SK-N-SH (cell line): ENCODE results near the gene ZNF487. TPM values are rescaled to one million over a fixed set of nuclear protein-coding genes. Genes with fewer than 3 reads are reported as not detected.
"Not testable (repeated sequence)": the region's sequence is repeated elsewhere in the genome, so short reads cannot be mapped to it uniquely, and the experiment has no call there.

Source experiments
- CTCF ChIA-PET: fragments of 300-600, 350-600 bp; formaldehyde crosslinking; extraction: SDS; loops from one replicate; lab custom pipeline; 2021; lab: Yijun Ruan, JAX
- POLR2A ChIA-PET: fragments of 350-600 bp; sonication (Branson Sonifier 250); formaldehyde crosslinking; extraction: SDS; loops from one replicate; lab custom pipeline; 2020; ENCODE audit warnings: antibody characterized with exemption, inconsistent platforms; lab: Yijun Ruan, JAX
- DNase-seq: peaks from one replicate; pipeline ENCODE4 v3.0.0; 2012
- H2AFZ ChIP-seq: fragments of 200-600 bp; sonication (generic); 2 replicates; pipeline ENCODE4 v1.8.1; 2016; ENCODE audit warnings: antibody characterized with exemption, mild to moderate bottlenecking, low read depth
- H3F3A ChIP-seq: fragments of 200-600 bp; sonication (generic); replicated peaks from 2 replicates; pipeline ENCODE3; 2016; ENCODE audit warnings: antibody characterized with exemption, mild to moderate bottlenecking; ENCODE audit not compliant: insufficient read depth
- H3K27ac ChIP-seq, 2 experiments: fragments of 200-500 bp in 1 of 2; fragments of 200-600 bp in 1 of 2; sonication (Bioruptor generic) in 1 of 2; sonication (generic), shearing (Covaris generic) in 1 of 2; 2 replicates each; pipeline versions ENCODE4 v1.5.1 to v1.6.1; 2014 to 2016; ENCODE audit warnings: low read depth in 2 of 2, inconsistent platforms in 1 of 2, low read length in 1 of 2, mild to moderate bottlenecking in 1 of 2, mixed read lengths in 1 of 2
- H3K27me3 ChIP-seq: fragments of 200-600 bp; sonication (generic), shearing (Covaris generic); 2 replicates; pipeline ENCODE4 v1.6.1; 2016; ENCODE audit warnings: mixed run types; ENCODE audit not compliant: insufficient read depth
- H3K36me3 ChIP-seq, 2 experiments: fragments of 200-500 bp in 1 of 2; fragments of 200-600 bp in 1 of 2; sonication (Bioruptor generic) in 1 of 2; sonication (generic) in 1 of 2; replicated peaks in 1 of 2; 2 replicates each; pipeline versions ENCODE3 to v1.5.1; 2014 to 2016; ENCODE audit warnings: low read length in 1 of 2, mild to moderate bottlenecking in 1 of 2; ENCODE audit not compliant: insufficient read depth in 2 of 2, control insufficient read depth in 1 of 2
- H3K4me1 ChIP-seq, 2 experiments: fragments of 200-500 bp in 1 of 2; fragments of 200-600 bp in 1 of 2; sonication (Bioruptor generic) in 1 of 2; sonication (generic), shearing (Covaris generic) in 1 of 2; 2 replicates each; pipeline versions ENCODE4 v1.5.1 to v1.6.1; 2014 to 2016; ENCODE audit warnings: low read depth in 1 of 2, low read length in 1 of 2, mixed run types in 1 of 2; ENCODE audit not compliant: insufficient read depth in 2 of 2, control insufficient read depth in 1 of 2
- H3K4me2 ChIP-seq: fragments of 200-600 bp; sonication (generic), shearing (Covaris generic); 2 replicates; pipeline ENCODE4 v1.6.1; 2017; ENCODE audit warnings: mixed run types
- H3K4me3 ChIP-seq, 2 experiments: fragments of 200-500 bp in 1 of 2; fragments of 200-600 bp in 1 of 2; sonication (Bioruptor generic) in 1 of 2; sonication (generic), shearing (Covaris generic) in 1 of 2; 2 replicates each; pipeline versions ENCODE4 v1.5.1 to v1.8.1; 2014 to 2016; ENCODE audit warnings: low read depth in 2 of 2, inconsistent platforms in 1 of 2, low read length in 1 of 2, mild to moderate bottlenecking in 1 of 2, mixed read lengths in 1 of 2, moderate library complexity in 1 of 2
- H3K79me2 ChIP-seq: fragments of 200-600 bp; sonication (generic); 2 replicates; pipeline ENCODE4 v1.8.1; 2017; ENCODE audit warnings: mild to moderate bottlenecking; ENCODE audit not compliant: insufficient read depth
- H3K9ac ChIP-seq: fragments of 200-600 bp; sonication (generic); 2 replicates; pipeline ENCODE4 v1.6.1; 2017; ENCODE audit warnings: mixed run types
- H3K9me2 ChIP-seq: fragments of 200-600 bp; sonication (generic); 2 replicates; pipeline ENCODE4 v1.6.1; 2017; ENCODE audit warnings: mixed run types
- H3K9me3 ChIP-seq: fragments of 200-600 bp; sonication (generic); 2 replicates; pipeline ENCODE4 v1.6.1; 2017; ENCODE audit warnings: mixed run types, mild to moderate bottlenecking, moderate library complexity
- H4K20me1 ChIP-seq: fragments of 200-600 bp; sonication (generic); 2 replicates; pipeline ENCODE4 v1.6.1; 2017; ENCODE audit warnings: mild to moderate bottlenecking, mixed run types; ENCODE audit not compliant: insufficient read depth
- CHD2 ChIP-seq: fragments of 150-350 bp; IDR thresholded peaks from 2 replicates; pipeline ENCODE4 v1.6.1; 2018; ENCODE audit warnings: low read length; ENCODE audit not compliant: partially characterized antibody
- ELF1 ChIP-seq: IDR thresholded peaks from 2 replicates; pipeline ENCODE4 v1.4.0; 2012
- FOXM1 ChIP-seq: IDR thresholded peaks from 2 replicates; pipeline ENCODE4 v1.4.0; 2012; ENCODE audit warnings: low read depth, mild to moderate bottlenecking
- GABPA ChIP-seq: IDR thresholded peaks from 2 replicates; pipeline ENCODE4 v1.4.0; 2012; ENCODE audit warnings: low read depth, mild to moderate bottlenecking
- JUND ChIP-seq: IDR thresholded peaks from 2 replicates; pipeline ENCODE4 v1.4.0; 2012
- MEF2A ChIP-seq: IDR thresholded peaks from 2 replicates; pipeline ENCODE4 v1.4.0; 2012; ENCODE audit warnings: low read depth, borderline replicate concordance
- PBX3 ChIP-seq: IDR thresholded peaks from 2 replicates; pipeline ENCODE4; 2012
- POLR2AphosphoS5 ChIP-seq: IDR thresholded peaks from 2 replicates; pipeline ENCODE4 v1.6.1; 2012; ENCODE audit warnings: low read depth, low read length
- RAD21 ChIP-seq: IDR thresholded peaks from 2 replicates; pipeline ENCODE4 v1.6.1; 2012; ENCODE audit warnings: mild to moderate bottlenecking, low read length
- WGBS: methylation state at CpG from one replicate; pipeline ENCODE4 v1.1.6; 2017; ENCODE audit warnings: low lambda C conversion rate; 5-methylcytosine and 5-hydroxymethylcytosine counted together
- polyA plus RNA-seq, 3 experiments: library from polyadenylated mRNA; depleted of rRNA; stranded (reverse); fragments of >200 nt; gene quantifications; 2 replicates each; pipeline ENCODE4 v1.2.3, GENCODE V29; 2012
- TF ChIP-seq, protein P1 (sequence below): IDR thresholded peaks from 2 replicates; pipeline ENCODE4 v1.4.0; 2012; ENCODE audit warnings: low read depth, borderline replicate concordance
- TF ChIP-seq, protein P2 (sequence below): fragments of 200-600 bp; sonication (generic); IDR thresholded peaks from 2 replicates; pipeline ENCODE4 v1.6.1; 2017; ENCODE audit warnings: antibody characterized with exemption, mild to moderate bottlenecking, moderate library complexity

The ZNF487 gene
- polyA plus RNA-seq, 1 of the 3 experiments (the other 2 are of a cell fraction), result 2.7 TPM

GRCh38 chr10:43465736-43466120, 28.8 kb downstream of the ZNF487 start:
- H3K4me3 ChIP-seq, H3K4me2 ChIP-seq, H3K27ac ChIP-seq, H3F3A ChIP-seq, H3K9me2 ChIP-seq, H2AFZ ChIP-seq, H4K20me1 ChIP-seq, H3K4me1 ChIP-seq, H3K9me3 ChIP-seq, H3K36me3 ChIP-seq, DNase-seq, POLR2A ChIA-PET, H3K9ac ChIP-seq, H3K79me2 ChIP-seq, H3K27me3 ChIP-seq: not testable (repeated sequence)
- CTCF ChIA-PET, result interaction anchor here (1.0 kb wide), 1 partner anchor 75 kb away, joined by 3 read pairs; no protein-coding TSS in a partner anchor
- 70% methylated on average over 14 of the region's 24 CpGs for WGBS

DNA sequence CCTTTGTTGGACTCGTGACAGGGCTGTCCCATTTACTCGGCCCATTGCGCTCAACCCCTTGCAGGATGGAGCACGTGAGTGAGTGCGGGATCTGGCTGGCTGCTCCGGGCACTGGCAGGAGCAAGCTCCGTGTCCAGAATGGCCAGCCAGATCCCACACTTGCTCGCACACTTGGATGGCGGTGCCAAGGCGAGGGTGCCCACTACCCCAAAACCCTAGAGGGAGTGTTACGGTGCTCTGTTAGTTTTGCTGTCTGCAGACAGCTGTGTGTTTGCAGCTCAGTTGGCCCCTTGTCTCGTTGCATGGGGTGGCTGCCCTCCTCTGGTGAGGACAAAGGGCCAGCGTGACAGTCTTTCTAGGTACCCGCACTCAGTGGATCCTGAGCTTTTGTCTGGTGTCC, 34.2 kb downstream of the ZNF487 start:
- Histone ChIP-seq H3K9me2 (no peaks in the 10 kb centered on the region), H3F3A (no peaks in the 10 kb centered on the region), H3K79me2 (no peaks in the 10 kb centered on the region), H3K27me3 (no peaks in the 10 kb centered on the region), H3K27ac (no peak overlapping the region), H3K4me3 (no peak overlapping the region), H3K9ac (no peak overlapping the region), H2AFZ (no peak overlapping the region), H3K4me1 (no peaks in the 10 kb centered on the region), H3K36me3 (no peaks in the 10 kb centered on the region), H3K9me3 (no peaks in the 10 kb centered on the region), H3K4me2 (no peak overlapping the region), H4K20me1 (no peaks in the 10 kb centered on the region)
- TF ChIP-seq ELF1 (no peak), CHD2 (no peak)
- DNase-seq, result no peak
- CTCF ChIA-PET, result interaction anchor here (1.7 kb wide), 1 partner anchor 10 kb away, joined by 5 read pairs; no protein-coding TSS in a partner anchor
- WGBS, result 71% methylated on average over 11 of the region's 14 CpGs
- POLR2A ChIA-PET, result interaction anchor here (0.6 kb wide), 1 partner anchor 92 kb away, joined by 3 read pairs; no protein-coding TSS in a partner anchor

GRCh38 chr10:43471935-43472720, 35.2 kb downstream of the ZNF487 start:
- H3K9me3 ChIP-seq, result no peaks in the 10 kb centered on the region
- TF ChIP-seq RAD21, result no peak
- no peak for TF ChIP-seq PBX3
- TF ChIP-seq GABPA, result no peak
- TF ChIP-seq MEF2A, result no peak
- TF ChIP-seq POLR2AphosphoS5, result no peak
- TF ChIP-seq FOXM1, result no peak
- TF ChIP-seq, protein P1, sequence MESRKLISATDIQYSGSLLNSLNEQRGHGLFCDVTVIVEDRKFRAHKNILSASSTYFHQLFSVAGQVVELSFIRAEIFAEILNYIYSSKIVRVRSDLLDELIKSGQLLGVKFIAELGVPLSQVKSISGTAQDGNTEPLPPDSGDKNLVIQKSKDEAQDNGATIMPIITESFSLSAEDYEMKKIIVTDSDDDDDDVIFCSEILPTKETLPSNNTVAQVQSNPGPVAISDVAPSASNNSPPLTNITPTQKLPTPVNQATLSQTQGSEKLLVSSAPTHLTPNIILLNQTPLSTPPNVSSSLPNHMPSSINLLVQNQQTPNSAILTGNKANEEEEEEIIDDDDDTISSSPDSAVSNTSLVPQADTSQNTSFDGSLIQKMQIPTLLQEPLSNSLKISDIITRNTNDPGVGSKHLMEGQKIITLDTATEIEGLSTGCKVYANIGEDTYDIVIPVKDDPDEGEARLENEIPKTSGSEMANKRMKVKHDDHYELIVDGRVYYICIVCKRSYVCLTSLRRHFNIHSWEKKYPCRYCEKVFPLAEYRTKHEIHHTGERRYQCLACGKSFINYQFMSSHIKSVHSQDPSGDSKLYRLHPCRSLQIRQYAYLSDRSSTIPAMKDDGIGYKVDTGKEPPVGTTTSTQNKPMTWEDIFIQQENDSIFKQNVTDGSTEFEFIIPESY, result no peak
- TF ChIP-seq, protein P2, sequence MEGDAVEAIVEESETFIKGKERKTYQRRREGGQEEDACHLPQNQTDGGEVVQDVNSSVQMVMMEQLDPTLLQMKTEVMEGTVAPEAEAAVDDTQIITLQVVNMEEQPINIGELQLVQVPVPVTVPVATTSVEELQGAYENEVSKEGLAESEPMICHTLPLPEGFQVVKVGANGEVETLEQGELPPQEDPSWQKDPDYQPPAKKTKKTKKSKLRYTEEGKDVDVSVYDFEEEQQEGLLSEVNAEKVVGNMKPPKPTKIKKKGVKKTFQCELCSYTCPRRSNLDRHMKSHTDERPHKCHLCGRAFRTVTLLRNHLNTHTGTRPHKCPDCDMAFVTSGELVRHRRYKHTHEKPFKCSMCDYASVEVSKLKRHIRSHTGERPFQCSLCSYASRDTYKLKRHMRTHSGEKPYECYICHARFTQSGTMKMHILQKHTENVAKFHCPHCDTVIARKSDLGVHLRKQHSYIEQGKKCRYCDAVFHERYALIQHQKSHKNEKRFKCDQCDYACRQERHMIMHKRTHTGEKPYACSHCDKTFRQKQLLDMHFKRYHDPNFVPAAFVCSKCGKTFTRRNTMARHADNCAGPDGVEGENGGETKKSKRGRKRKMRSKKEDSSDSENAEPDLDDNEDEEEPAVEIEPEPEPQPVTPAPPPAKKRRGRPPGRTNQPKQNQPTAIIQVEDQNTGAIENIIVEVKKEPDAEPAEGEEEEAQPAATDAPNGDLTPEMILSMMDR, result no peak
- TF ChIP-seq JUND, result no peak
- no peak overlapping the region for H2AFZ ChIP-seq
- ChIA-PET POLR2A (no interaction called here), CTCF (interaction anchor here (1.7 kb wide), 1 partner anchor 11 kb away, joined by 5 read pairs; no protein-coding TSS in a partner anchor)
- no peaks in the 10 kb centered on the region for H4K20me1 ChIP-seq
- no peak for DNase-seq
- H3K79me2 ChIP-seq, result no peaks in the 10 kb centered on the region
- H3K4me2 ChIP-seq, result no peak overlapping the region
- H3K27me3 ChIP-seq, result no peaks in the 10 kb centered on the region
- no peaks in the 10 kb centered on the region for H3K9me2 ChIP-seq
- H3F3A ChIP-seq, result no peaks in the 10 kb centered on the region
- H3K4me1 ChIP-seq, result no peaks in the 10 kb centered on the region
- H3K4me3 ChIP-seq, result no peak overlapping the region
- H3K9ac ChIP-seq, result no peak overlapping the region
- H3K27ac ChIP-seq, result no peak overlapping the region
- 42% methylated on average over 3 of the region's 3 CpGs for WGBS
- H3K36me3 ChIP-seq, result no peaks in the 10 kb centered on the region
